MM.1S (cell line): ENCODE measurements around the gene GSAP.

Experiments used
- CTCF ChIP-seq: fragments of 300-600 bp; sonication (generic); IDR thresholded peaks from 2 replicates; pipeline ENCODE4 v1.5.1; 2016; ENCODE audit warnings: antibody characterized with exemption, low read length, mixed read lengths
- EZH2 ChIP-seq: fragments of 300-600 bp; sonication (generic); optimal IDR thresholded peaks from 2 replicates; pipeline ENCODE3; 2017; ENCODE audit warnings: low read depth, mild to moderate bottlenecking, antibody characterized with exemption, low read length, mixed read lengths

- TF ChIP-seq CTCF: no peak
- TF ChIP-seq EZH2: no peak
These were observed 132.1 kb downstream of the GSAP start for GRCh38 chr7:77284005-77284404.
